IMR-90 (cell line): ENCODE measurements around the gene STAM2. TPM values are rescaled to one million over a fixed set of nuclear protein-coding genes. Genes with fewer than 3 reads are reported as not detected.

Source experiments
- ATAC-seq: fragments of 200-7000 bp; cut with Tn5 transposase; 2 replicates; pipeline ENCODE4 v1.9.1; 2020; ENCODE audit warnings: low read depth, mild to moderate bottlenecking, moderate library complexity
- BruUV-seq: library from RNA; stranded (reverse); fragments of 400-500 nt; replicated peaks from 2 replicates; lab custom pipeline; 2021; lab: Mats Ljungman, UMichigan
- CTCF ChIA-PET: fragments of 300-600 bp; formaldehyde crosslinking; extraction: SDS; loops from one replicate; lab custom pipeline; 2021; ENCODE audit warnings: antibody characterized with exemption; lab: Yijun Ruan, JAX
- POLR2A ChIA-PET: fragments of 300-600 bp; sonication (Branson Sonifier 250); formaldehyde crosslinking; loops from one replicate; lab custom pipeline; 2022; ENCODE audit warnings: antibody characterized with exemption; ENCODE audit not compliant: unreplicated experiment; lab: Charles Lee
- DNase-seq: peaks from one replicate; pipeline ENCODE4 v3.0.0; 2013
- H2AFZ ChIP-seq: replicated peaks from 2 replicates; pipeline ENCODE3; 2013; ENCODE audit warnings: low read length, mild to moderate bottlenecking; ENCODE audit not compliant: poor library complexity
- H2AK5ac ChIP-seq: 2 replicates; pipeline ENCODE4 v1.6.1; 2013; ENCODE audit warnings: low read depth, low read length, inconsistent platforms
- H2AK9ac ChIP-seq: replicated peaks from 2 replicates; pipeline ENCODE3; 2013; ENCODE audit warnings: mild to moderate bottlenecking, low read depth, low read length, moderate library complexity; ENCODE audit not compliant: poor library complexity
- H2BK120ac ChIP-seq: 2 replicates; pipeline ENCODE4 v1.6.1; 2013; ENCODE audit warnings: low read depth, low read length, inconsistent platforms
- H2BK15ac ChIP-seq: 3 replicates; pipeline ENCODE4 v1.6.1; 2013; ENCODE audit warnings: low read depth, low read length, inconsistent platforms
- H2BK20ac ChIP-seq: 2 replicates; pipeline ENCODE4 v1.6.1; 2013; ENCODE audit warnings: low read depth, mild to moderate bottlenecking, inconsistent platforms, low read length, moderate library complexity
- H2BK5ac ChIP-seq: 2 replicates; pipeline ENCODE4 v1.6.1; 2013; ENCODE audit warnings: mild to moderate bottlenecking, low read depth, low read length, inconsistent platforms; ENCODE audit not compliant: poor library complexity, severe bottlenecking
- H3K14ac ChIP-seq: replicated peaks from 2 replicates; pipeline ENCODE4 v1.6.1; 2013; ENCODE audit warnings: low read depth, low read length, inconsistent platforms
- H3K18ac ChIP-seq: 2 replicates; pipeline ENCODE4 v1.6.1; 2013; ENCODE audit warnings: low read depth, low read length, control low read depth
- H3K23ac ChIP-seq: 2 replicates; pipeline ENCODE4 v1.6.1; 2013; ENCODE audit warnings: low read depth, low read length, inconsistent platforms
- H3K27ac ChIP-seq: 2 replicates; pipeline ENCODE4 v1.5.1; 2013; ENCODE audit warnings: mild to moderate bottlenecking, control low read depth, low read length; ENCODE audit not compliant: insufficient read depth
- H3K27me3 ChIP-seq: 2 replicates; pipeline ENCODE4 v1.6.1; 2013; ENCODE audit warnings: low read length; ENCODE audit not compliant: control insufficient read depth, insufficient read depth
- H3K36me3 ChIP-seq: 2 replicates; pipeline ENCODE4 v1.6.1; 2013; ENCODE audit warnings: low read length, mixed read lengths; ENCODE audit not compliant: control insufficient read depth, insufficient read depth
- H3K4ac ChIP-seq: 2 replicates; pipeline ENCODE4 v1.6.1; 2013; ENCODE audit warnings: low read depth, low read length, inconsistent platforms
- H3K4me1 ChIP-seq: 2 replicates; pipeline ENCODE4 v1.6.1; 2013; ENCODE audit warnings: low read length, mixed read lengths; ENCODE audit not compliant: control insufficient read depth, insufficient read depth
- H3K4me2 ChIP-seq: 2 replicates; pipeline ENCODE4 v1.6.1; 2013; ENCODE audit warnings: low read depth, mild to moderate bottlenecking, control low read depth, low read length, moderate library complexity
- H3K4me3 ChIP-seq: 2 replicates; pipeline ENCODE4 v1.5.1; 2013; ENCODE audit warnings: low read depth, mild to moderate bottlenecking, control low read depth, low read length, moderate library complexity; ENCODE audit not compliant: insufficient read depth
- H3K56ac ChIP-seq: 2 replicates; pipeline ENCODE4 v1.6.1; 2013; ENCODE audit warnings: low read length, inconsistent platforms; ENCODE audit not compliant: insufficient read depth; ENCODE audit errors: extremely low read depth
- H3K79me1 ChIP-seq, 2 experiments: 2 replicates each; pipeline ENCODE4 v1.6.1; 2013; ENCODE audit warnings: low read length in 2 of 2, inconsistent platforms in 1 of 2, low read depth in 1 of 2
- H3K9ac ChIP-seq: 2 replicates; pipeline ENCODE4 v1.6.1; 2013; ENCODE audit warnings: low read depth, low read length, control low read depth
- H3K9me1 ChIP-seq: 2 replicates; pipeline ENCODE4 v1.6.1; 2013; ENCODE audit warnings: low read length, inconsistent platforms; ENCODE audit not compliant: insufficient read depth
- H3K9me3 ChIP-seq: 2 replicates; pipeline ENCODE4 v1.6.1; 2013; ENCODE audit warnings: low read length; ENCODE audit not compliant: control insufficient read depth, insufficient read depth
- H4K20me1 ChIP-seq: 2 replicates; pipeline ENCODE4 v1.6.1; 2013; ENCODE audit warnings: low read length, inconsistent platforms; ENCODE audit not compliant: insufficient read depth
- H4K5ac ChIP-seq: 2 replicates; pipeline ENCODE4 v1.6.1; 2013; ENCODE audit warnings: mild to moderate bottlenecking, low read depth, low read length, control low read depth
- H4K8ac ChIP-seq, 2 experiments: 2 replicates each; pipeline ENCODE4 v1.6.1; 2013; ENCODE audit warnings: low read depth in 2 of 2, low read length in 2 of 2, control low read depth in 1 of 2, inconsistent platforms in 1 of 2
- H4K91ac ChIP-seq: 2 replicates; pipeline ENCODE4 v1.6.1; 2013; ENCODE audit warnings: low read depth, low read length, inconsistent platforms; ENCODE audit not compliant: insufficient read depth
- BHLHE40 ChIP-seq: fragments of 150-350 bp; IDR thresholded peaks from 2 replicates; pipeline ENCODE4 v1.6.1; 2016; ENCODE audit warnings: mild to moderate bottlenecking, low read depth, low read length
- CHD1 ChIP-seq: IDR thresholded peaks from 2 replicates; pipeline ENCODE4 v1.6.1; 2012; ENCODE audit warnings: low read depth, low read length, improper control_type of control experiment
- FOS ChIP-seq: fragments of 150-350 bp; IDR thresholded peaks from 2 replicates; pipeline ENCODE4 v1.6.1; 2016; ENCODE audit warnings: low read depth, low read length
- MAFK ChIP-seq: IDR thresholded peaks from 2 replicates; pipeline ENCODE4 v1.6.1; 2012; ENCODE audit warnings: low read depth, low read length, improper control_type of control experiment
- MXI1 ChIP-seq: IDR thresholded peaks from 2 replicates; pipeline ENCODE4 v1.6.1; 2012; ENCODE audit warnings: low read depth, mild to moderate bottlenecking, low read length, moderate library complexity, borderline replicate concordance
- WGBS, 2 experiments: methylation state at CpG; one replicate each; pipeline versions ENCODE4 v1.1.5 to v1.1.7; 2013; ENCODE audit warnings: missing lambda C conversion rate in 2 of 2; ENCODE audit not compliant: insufficient read length in 1 of 2; ENCODE audit errors: extremely low coverage in 2 of 2; 5-methylcytosine and 5-hydroxymethylcytosine counted together
- dilution Hi-C: fragments of 300-500 bp; cut with HindIII; formaldehyde crosslinking; loops from one replicate; pipeline ENCODE4 v1.14.3; 2018; ENCODE audit warnings: low sequenced_read_pairs; ENCODE audit not compliant: unreplicated experiment
- in situ Hi-C: fragments of 300-500 bp; cut with MboI; formaldehyde crosslinking; loops from 3 replicates; pipeline ENCODE4 v1.14.3; 2019; ENCODE audit warnings: low sequenced_read_pairs, inconsistent platforms, mixed read lengths
- intact Hi-C: fragments of 100-400 bp; cut with micrococcal nuclease; formaldehyde crosslinking; loops from 2 replicates; pipeline ENCODE4 v1.10.0; 2022
- polyA plus RNA-seq, 3 experiments: library from polyadenylated mRNA; depleted of rRNA; stranded (reverse); fragments of >200 nt; gene quantifications; 2 replicates each; pipeline ENCODE4 v1.2.3, GENCODE V29; 2012; ENCODE audit warnings: low replicate concordance in 1 of 3
- total RNA-seq: library from RNA; depleted of rRNA; stranded (reverse); fragments of >200 nt; gene quantifications from 2 replicates; pipeline ENCODE4 v1.2.3, GENCODE V29; 2012
- TF ChIP-seq, protein P1 (sequence below): conservative IDR thresholded peaks from 2 replicates; pipeline ENCODE4 v1.5.1; 2012; ENCODE audit warnings: mild to moderate bottlenecking, low read depth, low read length, improper control_type of control experiment
- TF ChIP-seq, protein P2 (sequence below): fragments of 150-350 bp; IDR thresholded peaks from 2 replicates; pipeline ENCODE4 v1.6.1; 2017; ENCODE audit warnings: mild to moderate bottlenecking, antibody characterized with exemption, low read length, low read depth

Gene STAM2
- total and polyA plus RNA-seq, 2 of the 4 experiments (the other 2 are of a cell fraction) = 12.5 to 29.2 TPM

DNA sequence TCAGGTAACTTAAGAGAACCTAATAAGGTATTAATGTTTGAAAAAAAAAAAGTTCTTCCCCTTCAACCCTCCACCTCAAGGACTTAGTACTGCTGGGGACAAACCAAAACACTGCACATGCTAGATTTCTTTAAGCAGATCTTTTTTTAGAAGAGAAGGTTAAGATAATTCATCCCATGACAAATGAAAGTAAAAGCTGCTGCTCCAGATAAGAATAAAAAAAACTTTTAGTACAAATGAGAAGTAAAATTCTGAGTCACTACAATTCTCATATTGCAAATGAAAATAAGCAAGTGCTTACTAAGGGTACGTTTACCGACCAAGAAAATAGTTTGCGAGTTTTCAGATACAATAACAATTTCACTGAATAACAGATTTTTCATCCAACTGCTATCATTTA is 8.9 kb downstream of the STAM2 start:
- dilution Hi-C loops (no loop called here), intact Hi-C loops (loop anchor here (2.0 kb wide), 1 partner anchor 130 kb away; no protein-coding TSS in a partner anchor), in situ Hi-C loops (loop anchor here (10.0 kb wide), 1 partner anchor 122 kb away; no protein-coding TSS in a partner anchor)
- H3K9me3 ChIP-seq = no peaks in the 10 kb centered on the region
- no TSS peak for BruUV-seq
- no peak overlapping the region for H2AK5ac ChIP-seq
- peaks cover 8% of the 10 kb centered on the region for H3K4me1 ChIP-seq
- no peak overlapping the region for H2BK20ac ChIP-seq
- H3K4me3 ChIP-seq = no peak overlapping the region
- H3K56ac ChIP-seq = no peak overlapping the region
- H4K5ac ChIP-seq = no peak overlapping the region
- no peak overlapping the region for H2AK9ac ChIP-seq
- peak overlapping the region; percentile 47 for H3K4me2 ChIP-seq
- H3K4ac ChIP-seq = no peak overlapping the region
- H3K23ac ChIP-seq = no peak overlapping the region
- peak; percentile 83 for ATAC-seq
- H3K9me1 ChIP-seq = peaks cover 4% of the 10 kb centered on the region
- H2BK5ac ChIP-seq = peak overlapping the region; percentile 17
- ChIA-PET CTCF (interaction anchor here (2.3 kb wide), 1 partner anchor 141 kb away, joined by 7 read pairs; no protein-coding TSS in a partner anchor), POLR2A (no interaction called here)
- TF ChIP-seq, protein P1, sequence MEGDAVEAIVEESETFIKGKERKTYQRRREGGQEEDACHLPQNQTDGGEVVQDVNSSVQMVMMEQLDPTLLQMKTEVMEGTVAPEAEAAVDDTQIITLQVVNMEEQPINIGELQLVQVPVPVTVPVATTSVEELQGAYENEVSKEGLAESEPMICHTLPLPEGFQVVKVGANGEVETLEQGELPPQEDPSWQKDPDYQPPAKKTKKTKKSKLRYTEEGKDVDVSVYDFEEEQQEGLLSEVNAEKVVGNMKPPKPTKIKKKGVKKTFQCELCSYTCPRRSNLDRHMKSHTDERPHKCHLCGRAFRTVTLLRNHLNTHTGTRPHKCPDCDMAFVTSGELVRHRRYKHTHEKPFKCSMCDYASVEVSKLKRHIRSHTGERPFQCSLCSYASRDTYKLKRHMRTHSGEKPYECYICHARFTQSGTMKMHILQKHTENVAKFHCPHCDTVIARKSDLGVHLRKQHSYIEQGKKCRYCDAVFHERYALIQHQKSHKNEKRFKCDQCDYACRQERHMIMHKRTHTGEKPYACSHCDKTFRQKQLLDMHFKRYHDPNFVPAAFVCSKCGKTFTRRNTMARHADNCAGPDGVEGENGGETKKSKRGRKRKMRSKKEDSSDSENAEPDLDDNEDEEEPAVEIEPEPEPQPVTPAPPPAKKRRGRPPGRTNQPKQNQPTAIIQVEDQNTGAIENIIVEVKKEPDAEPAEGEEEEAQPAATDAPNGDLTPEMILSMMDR = no peak
- TF ChIP-seq, protein P2, sequence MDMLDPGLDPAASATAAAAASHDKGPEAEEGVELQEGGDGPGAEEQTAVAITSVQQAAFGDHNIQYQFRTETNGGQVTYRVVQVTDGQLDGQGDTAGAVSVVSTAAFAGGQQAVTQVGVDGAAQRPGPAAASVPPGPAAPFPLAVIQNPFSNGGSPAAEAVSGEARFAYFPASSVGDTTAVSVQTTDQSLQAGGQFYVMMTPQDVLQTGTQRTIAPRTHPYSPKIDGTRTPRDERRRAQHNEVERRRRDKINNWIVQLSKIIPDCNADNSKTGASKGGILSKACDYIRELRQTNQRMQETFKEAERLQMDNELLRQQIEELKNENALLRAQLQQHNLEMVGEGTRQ = no peak
- TF ChIP-seq BHLHE40 (no peak), FOS (0 out of 2 replicates have a peak, but pooled peaks have one; percentile 12), MAFK (peak; percentile 36), CHD1 (no peak), MXI1 (no peak)
- no peak overlapping the region for H3K27ac ChIP-seq
- whole genome bisulfite sequencing, 2 experiments = no CpG with 5 or more reads among the region's 3 CpGs
- H3K9ac ChIP-seq = no peak overlapping the region
- H2BK120ac ChIP-seq = no peak overlapping the region
- H4K91ac ChIP-seq = no peak overlapping the region
- no peak overlapping the region for H4K8ac ChIP-seq
- no peak overlapping the region for H2BK15ac ChIP-seq
- H4K20me1 ChIP-seq = peaks cover 39% of the 10 kb centered on the region
- peaks cover 24 to 61% of the 10 kb centered on the region in 2 experiments for H3K79me1 ChIP-seq
- H3K18ac ChIP-seq = no peak overlapping the region
- no peaks in the 10 kb centered on the region for H3K36me3 ChIP-seq
- peak; percentile 81 for DNase-seq
- no peaks in the 10 kb centered on the region for H3K27me3 ChIP-seq
- no peak overlapping the region for H3K14ac ChIP-seq
- no peak overlapping the region for H2AFZ ChIP-seq
